GM10248 (cell line): ENCODE results near the gene PDLIM5.

ENCODE experiments used
- CTCF ChIA-PET: fragments of 300-600 bp; sonication (Branson Sonifier 250); formaldehyde crosslinking; extraction: SDS; loops from one replicate; lab custom pipeline; 2021; ENCODE audit warnings: antibody characterized with exemption; lab: Yijun Ruan, JAX
- POLR2A ChIA-PET: fragments of 350-650 bp; sonication (Branson Sonifier 250); formaldehyde crosslinking; extraction: SDS; loops from one replicate; lab custom pipeline; 2020; ENCODE audit warnings: antibody characterized with exemption; lab: Yijun Ruan, JAX
- DNase-seq: peaks from one replicate; pipeline ENCODE4 v3.0.0; 2012; ENCODE audit errors: extremely low spot score
- TF ChIP-seq, protein P1 (sequence below): IDR thresholded peaks from 2 replicates; pipeline ENCODE4 v1.5.1; 2012; ENCODE audit warnings: mild to moderate bottlenecking, low read depth; ENCODE audit errors: extremely low read depth, missing control alignments, control extremely low read depth

The PDLIM5 gene

GRCh38 chr4:94530073-94530472, 78.3 kb downstream of the PDLIM5 start:
- POLR2A ChIA-PET = no interaction called here
- no peak for DNase-seq
- TF ChIP-seq, protein P1, sequence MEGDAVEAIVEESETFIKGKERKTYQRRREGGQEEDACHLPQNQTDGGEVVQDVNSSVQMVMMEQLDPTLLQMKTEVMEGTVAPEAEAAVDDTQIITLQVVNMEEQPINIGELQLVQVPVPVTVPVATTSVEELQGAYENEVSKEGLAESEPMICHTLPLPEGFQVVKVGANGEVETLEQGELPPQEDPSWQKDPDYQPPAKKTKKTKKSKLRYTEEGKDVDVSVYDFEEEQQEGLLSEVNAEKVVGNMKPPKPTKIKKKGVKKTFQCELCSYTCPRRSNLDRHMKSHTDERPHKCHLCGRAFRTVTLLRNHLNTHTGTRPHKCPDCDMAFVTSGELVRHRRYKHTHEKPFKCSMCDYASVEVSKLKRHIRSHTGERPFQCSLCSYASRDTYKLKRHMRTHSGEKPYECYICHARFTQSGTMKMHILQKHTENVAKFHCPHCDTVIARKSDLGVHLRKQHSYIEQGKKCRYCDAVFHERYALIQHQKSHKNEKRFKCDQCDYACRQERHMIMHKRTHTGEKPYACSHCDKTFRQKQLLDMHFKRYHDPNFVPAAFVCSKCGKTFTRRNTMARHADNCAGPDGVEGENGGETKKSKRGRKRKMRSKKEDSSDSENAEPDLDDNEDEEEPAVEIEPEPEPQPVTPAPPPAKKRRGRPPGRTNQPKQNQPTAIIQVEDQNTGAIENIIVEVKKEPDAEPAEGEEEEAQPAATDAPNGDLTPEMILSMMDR = no peak
- CTCF ChIA-PET = no interaction called here

- TF ChIP-seq, protein P1 = no peak
- CTCF ChIA-PET = interaction anchor here (1.6 kb wide), 1 partner anchor 12 kb away, joined by 5 read pairs; no protein-coding TSS in a partner anchor
- POLR2A ChIA-PET = no interaction called here
- DNase-seq = no peak
Observed at GRCh38 chr4:94531991-94532789, 80.4 kb downstream of the PDLIM5 start.

GRCh38 chr4:94533405-94534223, 81.9 kb downstream of the PDLIM5 start:
- TF ChIP-seq, protein P1 = no peak
- POLR2A ChIA-PET = no interaction called here
- DNase-seq = no peak
- CTCF ChIA-PET = no interaction called here

DNA sequence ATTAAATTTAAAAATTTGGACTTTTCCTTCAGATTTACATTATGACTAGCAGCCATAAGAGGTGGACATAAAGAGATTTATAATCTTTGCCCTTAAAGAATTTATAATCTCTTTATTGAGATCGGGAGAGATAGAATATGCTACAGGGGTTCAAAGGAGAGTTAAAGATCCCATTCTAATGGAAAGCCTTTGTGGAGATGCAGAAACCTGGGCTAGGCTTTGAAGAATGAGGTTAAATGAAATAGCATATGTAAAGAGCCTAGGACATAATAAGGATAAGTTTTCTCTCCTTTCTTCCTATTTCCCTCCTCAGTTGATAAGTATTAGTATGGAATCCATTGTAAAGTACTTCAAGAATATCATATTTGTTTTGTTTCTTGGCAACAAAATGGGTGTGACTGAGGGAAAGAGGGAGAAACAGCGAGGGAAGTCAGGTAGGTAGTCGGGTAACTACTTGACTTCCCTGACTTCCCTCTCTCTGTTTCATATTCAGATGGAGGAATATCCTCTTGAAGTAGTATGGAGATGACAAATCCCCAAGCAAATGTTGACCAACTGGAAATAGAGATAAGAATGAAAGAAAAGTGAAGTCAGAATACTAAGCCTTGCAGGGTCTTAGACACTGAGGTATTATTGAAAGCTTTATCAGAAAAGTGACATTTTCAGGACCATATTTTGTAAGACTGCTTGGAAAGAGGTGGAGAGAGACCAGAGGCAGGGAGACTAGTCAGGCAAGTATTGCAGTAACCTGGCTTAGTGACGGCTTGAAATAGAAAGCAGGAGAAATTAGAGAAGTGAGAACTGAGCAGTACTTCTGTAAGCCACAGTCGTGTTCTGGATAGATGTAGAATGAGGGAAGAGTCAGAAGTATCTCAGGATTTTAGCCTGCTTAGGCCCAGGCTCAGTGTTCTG, 82.9 kb downstream of the PDLIM5 start:
- ChIA-PET POLR2A (no interaction called here), CTCF (no interaction called here)
- TF ChIP-seq, protein P1 = no peak
- peak; percentile 28 for DNase-seq

GRCh38 chr4:94536049-94536448, 84.3 kb downstream of the PDLIM5 start:
- DNase-seq = no peak
- CTCF ChIA-PET = interaction anchor here (1.1 to 1.4 kb wide), 3 partner anchors 12 to 129 kb away, joined by 3 to 6 read pairs (median 4); no protein-coding TSS in a partner anchor
- POLR2A ChIA-PET = no interaction called here
- TF ChIP-seq, protein P1 = no peak
